Stimulated activated naive CD4-positive, alpha-beta T cell treated with Interleukin-2 at 50 U/mL for 16 hours (primary cell): ENCODE measurements around the gene OLIG3.

Experiments
- DNase-seq: peaks from one replicate; lab custom pipeline; 2025; lab: John Stamatoyannopoulos, UW

The OLIG3 gene

GRCh38 chr6:137467211-137467610 lies 27.0 kb downstream of the OLIG3 start:
- DNase-seq: no peak

GRCh38 chr6:137465378-137466009 lies 28.7 kb downstream of the OLIG3 start:
- no peak for DNase-seq

GRCh38 chr6:137452333-137452894 lies 41.8 kb downstream of the OLIG3 start:
- no peak for DNase-seq

- no peak for DNase-seq
These were observed 50.3 kb downstream of the OLIG3 start for GRCh38 chr6:137443901-137444300.
